ENCODE results near the gene RHBDL1.

DNA sequence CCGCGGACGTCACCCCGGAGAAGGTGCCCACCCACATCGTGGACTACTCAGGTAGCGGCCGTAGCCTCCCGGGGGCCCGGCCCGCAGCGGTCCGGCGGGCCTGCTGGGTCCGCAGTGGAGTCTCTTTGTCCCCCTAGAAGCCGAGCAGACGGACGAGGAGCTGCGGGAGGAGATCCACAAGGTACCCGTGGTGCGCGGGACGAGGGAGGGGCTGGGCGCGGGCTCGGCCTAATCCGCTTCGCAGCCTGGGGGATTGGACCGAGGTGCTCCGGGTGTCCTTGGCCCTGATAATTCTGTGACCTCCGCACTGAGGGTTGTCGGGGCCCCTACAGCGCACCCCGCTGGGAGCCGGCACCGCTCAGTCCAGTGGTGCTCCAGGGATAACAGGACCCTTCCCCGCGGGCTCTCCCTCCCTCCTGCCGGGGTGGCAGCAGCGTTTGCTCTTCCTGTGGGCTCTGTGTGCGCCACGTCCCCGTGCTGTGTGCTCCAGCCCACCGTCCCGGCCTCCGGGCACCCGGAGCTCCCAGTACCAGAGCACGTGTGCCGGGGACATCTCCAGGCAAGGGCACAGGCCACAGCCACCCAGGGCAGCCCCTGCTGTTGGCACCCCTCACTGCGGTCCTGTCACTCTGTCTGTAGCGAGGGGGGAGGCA, 6.8 kb upstream of the RHBDL1 start:
- no peak for TF ChIP-seq POLR2A (IDR thresholded peaks at IDR 0.05)
- TF ChIP-seq, protein P1, sequence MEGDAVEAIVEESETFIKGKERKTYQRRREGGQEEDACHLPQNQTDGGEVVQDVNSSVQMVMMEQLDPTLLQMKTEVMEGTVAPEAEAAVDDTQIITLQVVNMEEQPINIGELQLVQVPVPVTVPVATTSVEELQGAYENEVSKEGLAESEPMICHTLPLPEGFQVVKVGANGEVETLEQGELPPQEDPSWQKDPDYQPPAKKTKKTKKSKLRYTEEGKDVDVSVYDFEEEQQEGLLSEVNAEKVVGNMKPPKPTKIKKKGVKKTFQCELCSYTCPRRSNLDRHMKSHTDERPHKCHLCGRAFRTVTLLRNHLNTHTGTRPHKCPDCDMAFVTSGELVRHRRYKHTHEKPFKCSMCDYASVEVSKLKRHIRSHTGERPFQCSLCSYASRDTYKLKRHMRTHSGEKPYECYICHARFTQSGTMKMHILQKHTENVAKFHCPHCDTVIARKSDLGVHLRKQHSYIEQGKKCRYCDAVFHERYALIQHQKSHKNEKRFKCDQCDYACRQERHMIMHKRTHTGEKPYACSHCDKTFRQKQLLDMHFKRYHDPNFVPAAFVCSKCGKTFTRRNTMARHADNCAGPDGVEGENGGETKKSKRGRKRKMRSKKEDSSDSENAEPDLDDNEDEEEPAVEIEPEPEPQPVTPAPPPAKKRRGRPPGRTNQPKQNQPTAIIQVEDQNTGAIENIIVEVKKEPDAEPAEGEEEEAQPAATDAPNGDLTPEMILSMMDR (IDR thresholded peaks at IDR 0.05), result no peak
